OCI-LY7 (cell line): ENCODE measurements around the gene RAB8B.

Source experiments
- CTCF ChIP-seq: fragments of 200-600 bp; sonication (generic); conservative IDR thresholded peaks from 2 replicates; pipeline ENCODE4 v1.5.1; 2014; ENCODE audit warnings: mild to moderate bottlenecking, antibody characterized with exemption, low read length, moderate library complexity, mixed read lengths
- EZH2phosphoT487 ChIP-seq: fragments of 200-600 bp; sonication (generic); IDR thresholded peaks from 2 replicates; pipeline ENCODE4 v1.6.1; 2018; ENCODE audit warnings: low read depth, borderline replicate concordance, mild to moderate bottlenecking, mixed run types, antibody characterized with exemption, low read length, moderate library complexity, mixed read lengths

GRCh38 chr15:63156755-63157117 is 32.7 kb upstream of the RAB8B start:
- TF ChIP-seq CTCF (no peak), EZH2phosphoT487 (no peak)
